Uterus (tissue), 4 donors: ENCODE results near the gene CPVL. TPM values are rescaled to one million over a fixed set of nuclear protein-coding genes. Genes with fewer than 3 reads are reported as not detected.

Experiments used
- DNase-seq, 2 donors: peaks; one replicate each; pipeline ENCODE4 v3.0.0-alpha.2; 2019 to 2020
- H3K27ac ChIP-seq, 2 donors: fragments of 200-600 bp; sonication (generic); 1 replicate in 1 of 2; 2 replicates in 1 of 2; pipeline ENCODE4 v1.5.1; 2016 to 2018
- H3K27me3 ChIP-seq, 2 donors: fragments of 200-600 bp; sonication (generic); one replicate each; pipeline ENCODE4 v1.5.1; 2018 to 2019; ENCODE audit warnings: control low read depth in 1 of 2
- H3K36me3 ChIP-seq, 2 donors: fragments of 200-600 bp; sonication (generic); one replicate each; pipeline ENCODE4 v1.5.1; 2019; ENCODE audit warnings: control low read depth in 1 of 2
- H3K4me1 ChIP-seq, 2 donors: fragments of 200-600 bp; sonication (generic); one replicate each; pipeline ENCODE4 v1.5.1; 2018 to 2019; ENCODE audit warnings: control low read depth in 1 of 2
- H3K4me3 ChIP-seq, 2 donors: fragments of 200-600 bp; sonication (generic); 1 replicate in 1 of 2; 2 replicates in 1 of 2; pipeline ENCODE4 v1.5.1; 2018 to 2019; ENCODE audit warnings: mild to moderate bottlenecking in 1 of 2
- H3K9me3 ChIP-seq, 2 donors: fragments of 200-600 bp; sonication (generic); one replicate each; pipeline ENCODE4 v1.5.1; 2019; ENCODE audit warnings: control low read depth in 1 of 2
- POLR2A ChIP-seq, 2 donors: fragments of 450-650 bp; IDR thresholded peaks; one replicate each; pipeline ENCODE4 v1.6.1; 2016; ENCODE audit warnings: antibody characterized with exemption in 2 of 2, mild to moderate bottlenecking in 1 of 2, moderate library complexity in 1 of 2
- intact Hi-C: fragments of 100-400 bp; cut with DNase I; formaldehyde crosslinking; loops from one replicate; pipeline ENCODE4 v1.15.1; 2023; ENCODE audit warnings: low total_unique reads
- total RNA-seq, 4 donors: library from RNA; depleted of rRNA in 3 of 4; stranded (reverse); fragments of >200 nt in 3 of 4; gene quantifications; one replicate each; pipeline versions ENCODE4 v1.1.0 to v1.2.4, GENCODE V29; 2014 to 2023
- TF ChIP-seq, protein P1 (sequence below), 4 experiments: fragments of 200-600 bp in 2 of 4; fragments of 450-650 bp in 2 of 4; sonication (generic) in 2 of 4; IDR thresholded peaks; one replicate each; pipeline ENCODE4 v1.5.1; 2016 to 2019; ENCODE audit warnings: antibody characterized with exemption in 4 of 4, mild to moderate bottlenecking in 2 of 4, moderate library complexity in 1 of 4
- donor health status: DM: yes; HTN: yes; CAD: no.

CPVL gene
- total RNA-seq, 4 donors from 2014 or later = 8.5 to 21.1 (median 14.5) TPM

DNA sequence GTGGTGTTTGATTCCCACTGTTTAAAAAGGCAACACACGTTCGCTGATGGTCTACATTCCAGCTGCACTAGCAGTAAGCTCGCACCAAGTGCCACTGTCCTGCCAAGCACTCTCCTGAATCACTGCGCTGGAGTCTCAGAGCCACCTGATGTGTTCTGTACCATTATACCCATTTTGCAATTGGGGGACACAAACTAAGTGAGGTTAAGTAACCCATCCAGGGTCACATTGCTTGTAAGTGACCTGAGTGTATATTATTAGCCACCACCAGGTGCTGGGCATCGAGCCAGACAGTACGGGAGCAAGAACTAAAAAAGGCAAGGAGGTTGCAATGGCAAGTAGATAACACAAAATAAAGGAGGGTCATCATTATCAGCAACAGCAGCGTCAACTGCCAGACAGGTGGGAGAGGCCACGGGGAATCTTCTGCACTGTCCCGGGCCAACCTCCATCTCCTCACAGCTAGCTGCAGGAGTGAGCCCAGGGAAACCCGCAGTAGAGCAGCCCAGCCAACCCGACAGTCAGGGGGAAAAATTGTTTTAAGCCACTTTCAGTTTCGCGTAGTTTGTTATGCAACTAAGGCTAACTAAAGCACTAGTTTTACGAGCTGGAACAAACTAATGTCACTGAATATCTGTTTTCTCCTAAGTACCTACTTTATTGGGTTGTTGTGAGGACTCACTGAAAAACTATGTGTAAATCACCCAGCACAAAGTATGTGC lies 712 bp upstream of the CPVL start:
- TF ChIP-seq, protein P1, sequence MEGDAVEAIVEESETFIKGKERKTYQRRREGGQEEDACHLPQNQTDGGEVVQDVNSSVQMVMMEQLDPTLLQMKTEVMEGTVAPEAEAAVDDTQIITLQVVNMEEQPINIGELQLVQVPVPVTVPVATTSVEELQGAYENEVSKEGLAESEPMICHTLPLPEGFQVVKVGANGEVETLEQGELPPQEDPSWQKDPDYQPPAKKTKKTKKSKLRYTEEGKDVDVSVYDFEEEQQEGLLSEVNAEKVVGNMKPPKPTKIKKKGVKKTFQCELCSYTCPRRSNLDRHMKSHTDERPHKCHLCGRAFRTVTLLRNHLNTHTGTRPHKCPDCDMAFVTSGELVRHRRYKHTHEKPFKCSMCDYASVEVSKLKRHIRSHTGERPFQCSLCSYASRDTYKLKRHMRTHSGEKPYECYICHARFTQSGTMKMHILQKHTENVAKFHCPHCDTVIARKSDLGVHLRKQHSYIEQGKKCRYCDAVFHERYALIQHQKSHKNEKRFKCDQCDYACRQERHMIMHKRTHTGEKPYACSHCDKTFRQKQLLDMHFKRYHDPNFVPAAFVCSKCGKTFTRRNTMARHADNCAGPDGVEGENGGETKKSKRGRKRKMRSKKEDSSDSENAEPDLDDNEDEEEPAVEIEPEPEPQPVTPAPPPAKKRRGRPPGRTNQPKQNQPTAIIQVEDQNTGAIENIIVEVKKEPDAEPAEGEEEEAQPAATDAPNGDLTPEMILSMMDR (IDR thresholded peaks at IDR 0.05) = no peak
- TF ChIP-seq POLR2A (IDR thresholded peaks at IDR 0.05) = no peak
- H3K27ac ChIP-seq = peak overlapping the region in 1 of 2 donors; percentile 54
- no peaks in the 10 kb centered on the region for H3K27me3 ChIP-seq
- no peaks in the 10 kb centered on the region for H3K9me3 ChIP-seq
- peak in 1 of 2 donors; percentile 27 for DNase-seq
- peaks cover 0 to 4% of the 10 kb centered on the region in 2 donors for H3K4me1 ChIP-seq
- H3K36me3 ChIP-seq = no peaks in the 10 kb centered on the region
- intact Hi-C loops = loop anchor here (10.0 kb wide), 1 partner anchor 388 kb away; no protein-coding TSS in a partner anchor
- H3K4me3 ChIP-seq = peak overlapping the region; percentile 31 to 42

DNA sequence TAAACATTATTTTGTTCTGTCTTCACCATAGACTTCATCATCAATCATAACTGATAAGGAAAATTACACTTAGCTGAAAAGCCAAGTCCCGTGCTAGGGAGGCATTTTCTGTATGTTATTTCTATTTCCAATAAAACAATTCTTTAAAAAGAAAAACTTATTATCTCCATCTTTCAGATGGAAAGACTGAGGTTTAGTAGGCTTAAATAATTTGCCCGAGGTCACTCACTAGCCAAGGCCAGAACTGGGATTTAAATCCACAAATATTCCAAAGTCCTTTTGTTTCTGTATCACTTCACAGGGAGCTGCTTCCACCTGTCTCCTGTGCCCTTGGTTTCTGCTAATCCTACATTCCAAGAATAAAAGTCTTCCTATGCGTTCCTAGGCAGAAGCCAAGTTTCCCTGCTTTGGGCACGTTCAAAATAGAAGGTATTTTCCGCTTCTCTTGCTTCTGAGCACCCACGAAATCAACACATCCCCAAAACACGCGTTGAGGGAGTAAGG lies 732 bp downstream of the CPVL start:
- H3K4me1 ChIP-seq = peaks cover 0 to 4% of the 10 kb centered on the region in 2 donors
- H3K4me3 ChIP-seq = peak overlapping the region; percentile 31 to 42
- intact Hi-C loops = loop anchor here (10.0 kb wide), 1 partner anchor 389 kb away; no protein-coding TSS in a partner anchor
- no peaks in the 10 kb centered on the region for H3K9me3 ChIP-seq
- no peaks in the 10 kb centered on the region for H3K36me3 ChIP-seq
- TF ChIP-seq, protein P1 (IDR thresholded peaks at IDR 0.05) = no peak
- no peak for TF ChIP-seq POLR2A (IDR thresholded peaks at IDR 0.05)
- peak overlapping the region in 1 of 2 donors; percentile 54 for H3K27ac ChIP-seq
- DNase-seq = no peak
- no peaks in the 10 kb centered on the region for H3K27me3 ChIP-seq

DNA sequence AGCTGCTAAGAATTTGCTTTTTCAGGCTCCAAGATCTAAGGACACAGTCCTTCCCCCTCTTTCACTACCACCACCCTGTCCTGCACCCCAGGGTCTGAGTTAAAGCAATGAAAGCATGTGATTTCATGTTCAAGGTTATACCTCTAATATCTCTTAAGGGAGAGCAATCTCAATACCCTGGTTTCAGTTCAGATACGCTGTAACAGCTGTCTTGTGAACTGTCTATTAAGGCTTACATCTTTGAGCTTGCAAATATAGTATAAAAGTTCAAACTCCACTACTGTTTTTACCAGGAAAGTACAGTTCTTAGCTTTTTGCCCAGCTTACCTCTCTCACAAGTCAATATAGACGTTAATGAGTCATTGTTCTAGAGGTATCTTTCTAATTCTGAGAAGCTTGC lies 2.6 kb downstream of the CPVL start:
- Histone ChIP-seq H3K27ac (no peak overlapping the region), H3K9me3 (no peaks in the 10 kb centered on the region), H3K4me1 (peaks cover 0 to 4% of the 10 kb centered on the region in 2 donors), H3K36me3 (no peaks in the 10 kb centered on the region), H3K27me3 (no peaks in the 10 kb centered on the region), H3K4me3 (no peak overlapping the region)
- intact Hi-C loops = loop anchor here (10.0 kb wide), 1 partner anchor 391 kb away; no protein-coding TSS in a partner anchor
- DNase-seq = no peak
- TF ChIP-seq, protein P1 (IDR thresholded peaks at IDR 0.05) = no peak

DNA sequence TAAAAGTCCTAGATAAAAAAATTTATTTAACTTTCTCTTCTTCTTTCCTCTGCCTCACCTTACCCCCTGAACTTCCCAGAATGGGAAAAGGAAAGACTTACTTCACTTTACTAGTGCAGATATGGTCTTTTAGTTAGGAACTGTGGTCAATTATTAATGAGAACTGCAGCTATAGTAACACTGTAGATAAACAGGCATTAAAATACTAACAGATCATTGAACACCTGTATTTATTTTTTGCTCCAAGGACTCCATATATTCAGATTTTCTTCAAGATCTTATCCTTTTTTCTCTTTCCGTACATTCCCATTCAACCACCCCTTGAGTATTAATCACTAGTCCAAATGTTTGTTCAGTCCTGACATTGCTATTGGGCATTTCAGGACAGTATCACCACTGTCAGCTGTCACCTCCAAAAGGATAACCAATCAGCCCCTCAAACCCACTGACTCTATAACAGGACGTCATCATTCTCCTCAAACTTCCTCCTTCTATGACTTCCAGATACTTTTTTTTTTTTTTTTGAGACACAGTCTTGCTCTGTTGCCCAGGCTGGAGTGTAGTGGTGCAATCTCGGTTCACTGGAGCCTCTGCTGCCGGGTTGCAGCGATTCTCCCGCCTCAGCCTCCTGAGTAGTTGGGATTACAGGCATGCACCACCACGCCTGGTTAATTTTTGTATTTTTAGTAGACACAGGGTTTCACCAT lies 4.2 kb downstream of the CPVL start:
- no peak overlapping the region for H3K4me3 ChIP-seq
- H3K27ac ChIP-seq = no peak overlapping the region
- H3K27me3 ChIP-seq = no peaks in the 10 kb centered on the region
- peaks cover 0 to 4% of the 10 kb centered on the region in 2 donors for H3K4me1 ChIP-seq
- DNase-seq = no peak
- no peak for TF ChIP-seq POLR2A (IDR thresholded peaks at IDR 0.05)
- TF ChIP-seq, protein P1 (IDR thresholded peaks at IDR 0.05) = no peak
- intact Hi-C loops = loop anchor here (10.0 kb wide), 1 partner anchor 393 kb away; no protein-coding TSS in a partner anchor
- H3K36me3 ChIP-seq = no peaks in the 10 kb centered on the region
- H3K9me3 ChIP-seq = no peaks in the 10 kb centered on the region
